WERI-Rb-1 (cell line): ENCODE results near the gene NTRK1.

ENCODE experiments used
- DNase-seq: peaks from one replicate; pipeline ENCODE4 v3.0.0-alpha.2; 2020
- H3K27ac ChIP-seq: fragments of 250-450 bp; sonication (Bioruptor Pico); 2 replicates; pipeline ENCODE4 v1.5.1; 2020; ENCODE audit warnings: mild to moderate bottlenecking, moderate library complexity
- H3K27me3 ChIP-seq: fragments of 250-450 bp; sonication (Bioruptor Pico); 2 replicates; pipeline ENCODE4 v1.5.1; 2021; ENCODE audit warnings: mild to moderate bottlenecking, low read depth, moderate library complexity; ENCODE audit not compliant: insufficient read depth, severe bottlenecking
- H3K36me3 ChIP-seq: fragments of 250-450 bp; sonication (Bioruptor Pico); 2 replicates; pipeline ENCODE4 v1.5.1; 2020; ENCODE audit warnings: mild to moderate bottlenecking, moderate library complexity
- H3K4me3 ChIP-seq: 2 replicates; pipeline ENCODE4 v1.5.1; 2011; ENCODE audit warnings: low read depth, mild to moderate bottlenecking, control low read depth, low read length
- H3K9me3 ChIP-seq: fragments of 250-450 bp; sonication (Bioruptor Pico); 2 replicates; pipeline ENCODE4 v1.5.1; 2021; ENCODE audit warnings: mild to moderate bottlenecking, moderate library complexity; ENCODE audit not compliant: severe bottlenecking
- CTCF ChIP-seq: IDR thresholded peaks from 2 replicates; pipeline ENCODE4 v1.5.1; 2011; ENCODE audit warnings: low read depth, mild to moderate bottlenecking, control low read depth, inconsistent platforms, low read length

NTRK1 gene

GRCh38 chr1:156822680-156823079 is 38.0 kb upstream of the NTRK1 start:
- no peak overlapping the region for H3K27ac ChIP-seq
- no peaks in the 10 kb centered on the region for H3K36me3 ChIP-seq
- no peaks in the 10 kb centered on the region for H3K9me3 ChIP-seq
- H3K4me3 ChIP-seq, result no peak overlapping the region
- H3K27me3 ChIP-seq, result no peaks in the 10 kb centered on the region
- TF ChIP-seq CTCF, result no peak
- DNase-seq, result no peak

- DNase-seq, result no peak
These were observed 37.4 kb upstream of the NTRK1 start for GRCh38 chr1:156823210-156823790.

GRCh38 chr1:156826630-156827029 is 34.0 kb upstream of the NTRK1 start:
- TF ChIP-seq CTCF, result no peak
- no peaks in the 10 kb centered on the region for H3K9me3 ChIP-seq
- no peaks in the 10 kb centered on the region for H3K27me3 ChIP-seq
- H3K4me3 ChIP-seq, result no peak overlapping the region
- H3K27ac ChIP-seq, result no peak overlapping the region
- no peaks in the 10 kb centered on the region for H3K36me3 ChIP-seq
- DNase-seq, result no peak

More at GRCh38 chr1:156823210-156823790, 37.4 kb upstream of the NTRK1 start:
- Histone ChIP-seq H3K36me3 (no peaks in the 10 kb centered on the region), H3K4me3 (no peak overlapping the region), H3K9me3 (no peaks in the 10 kb centered on the region), H3K27me3 (no peaks in the 10 kb centered on the region), H3K27ac (no peak overlapping the region)
- TF ChIP-seq CTCF, result no peak

- no peak overlapping the region for H3K27ac ChIP-seq
- H3K36me3 ChIP-seq, result no peaks in the 10 kb centered on the region
- no peak for DNase-seq
- H3K9me3 ChIP-seq, result no peaks in the 10 kb centered on the region
- H3K4me3 ChIP-seq, result no peak overlapping the region
- H3K27me3 ChIP-seq, result no peaks in the 10 kb centered on the region
- TF ChIP-seq CTCF, result no peak
These were observed 32.1 kb upstream of the NTRK1 start for GRCh38 chr1:156828400-156829124.

- Histone ChIP-seq H3K36me3 (no peaks in the 10 kb centered on the region), H3K9me3 (no peaks in the 10 kb centered on the region), H3K27me3 (no peaks in the 10 kb centered on the region), H3K27ac (no peak overlapping the region), H3K4me3 (no peak overlapping the region)
- DNase-seq, result no peak
- TF ChIP-seq CTCF, result 0 out of 2 replicates have a peak, but pooled peaks have one; percentile 34
These were observed 28.2 kb upstream of the NTRK1 start for GRCh38 chr1:156832434-156832833.
